ENCODE data around the gene APRT. TPM values are rescaled to one million over a fixed set of nuclear protein-coding genes. Genes with fewer than 3 reads are reported as not detected.

Gene APRT
- total RNA-seq, 2 donors from 2014 or later = 50.6 to 90.4 TPM

GRCh38 chr16:88851616-88852015 is 39.9 kb upstream of the APRT start:
- Histone ChIP-seq H3K27ac (no peak overlapping the region), H3K4me3 (no peak overlapping the region), H3K4me1 (peaks cover 0 to 14% of the 10 kb centered on the region in 2 donors), H3K36me3 (no peaks in the 10 kb centered on the region), H3K9me3 (no peaks in the 10 kb centered on the region), H3K27me3 (no peaks in the 10 kb centered on the region)
- no peak for DNase-seq (ENCODE audit: low spot score)
- TF ChIP-seq, protein P1, sequence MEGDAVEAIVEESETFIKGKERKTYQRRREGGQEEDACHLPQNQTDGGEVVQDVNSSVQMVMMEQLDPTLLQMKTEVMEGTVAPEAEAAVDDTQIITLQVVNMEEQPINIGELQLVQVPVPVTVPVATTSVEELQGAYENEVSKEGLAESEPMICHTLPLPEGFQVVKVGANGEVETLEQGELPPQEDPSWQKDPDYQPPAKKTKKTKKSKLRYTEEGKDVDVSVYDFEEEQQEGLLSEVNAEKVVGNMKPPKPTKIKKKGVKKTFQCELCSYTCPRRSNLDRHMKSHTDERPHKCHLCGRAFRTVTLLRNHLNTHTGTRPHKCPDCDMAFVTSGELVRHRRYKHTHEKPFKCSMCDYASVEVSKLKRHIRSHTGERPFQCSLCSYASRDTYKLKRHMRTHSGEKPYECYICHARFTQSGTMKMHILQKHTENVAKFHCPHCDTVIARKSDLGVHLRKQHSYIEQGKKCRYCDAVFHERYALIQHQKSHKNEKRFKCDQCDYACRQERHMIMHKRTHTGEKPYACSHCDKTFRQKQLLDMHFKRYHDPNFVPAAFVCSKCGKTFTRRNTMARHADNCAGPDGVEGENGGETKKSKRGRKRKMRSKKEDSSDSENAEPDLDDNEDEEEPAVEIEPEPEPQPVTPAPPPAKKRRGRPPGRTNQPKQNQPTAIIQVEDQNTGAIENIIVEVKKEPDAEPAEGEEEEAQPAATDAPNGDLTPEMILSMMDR (IDR thresholded peaks at IDR 0.05) = no peak

DNA sequence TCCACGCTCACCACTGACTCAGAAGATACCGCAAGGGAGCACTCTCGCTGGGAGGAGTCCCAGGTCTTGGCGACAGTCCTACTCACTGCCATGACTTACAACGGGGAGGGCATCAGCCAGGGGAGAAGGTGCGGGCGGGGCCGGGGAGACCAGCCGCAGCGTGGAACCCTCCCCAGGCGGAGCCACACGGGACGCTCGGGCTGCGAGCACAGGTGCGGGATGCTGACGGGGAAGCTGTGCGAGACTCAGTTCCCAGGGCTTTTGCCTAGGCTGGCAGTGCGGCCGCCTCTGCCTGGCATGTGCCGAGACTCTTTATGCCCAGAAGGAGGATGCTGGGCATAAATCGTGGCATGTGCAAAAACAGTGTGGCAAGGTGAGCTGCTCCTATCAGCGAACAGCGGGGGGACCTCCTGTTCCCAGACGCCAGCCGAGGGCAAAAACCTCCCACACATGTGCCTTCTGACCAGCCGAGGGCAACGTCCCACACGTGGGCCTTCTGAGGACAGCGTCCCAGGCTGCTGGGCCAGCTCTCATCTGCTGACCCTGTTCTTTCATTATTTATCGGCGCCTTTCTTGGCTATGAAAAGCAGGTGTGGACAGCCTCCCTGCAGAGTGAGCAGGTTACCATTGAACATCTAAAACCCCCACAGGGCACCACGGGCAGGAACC is 38.9 kb upstream of the APRT start:
- DNase-seq (ENCODE audit: low spot score) = no peak
- H3K36me3 ChIP-seq = no peaks in the 10 kb centered on the region
- TF ChIP-seq, protein P1 (IDR thresholded peaks at IDR 0.05) = no peak
- H3K9me3 ChIP-seq = no peaks in the 10 kb centered on the region
- peaks cover 0 to 7% of the 10 kb centered on the region in 2 donors for H3K4me1 ChIP-seq
- no peak overlapping the region for H3K27ac ChIP-seq
- H3K4me3 ChIP-seq = no peak overlapping the region
- no peaks in the 10 kb centered on the region for H3K27me3 ChIP-seq

GRCh38 chr16:88848557-88848956 is 36.8 kb upstream of the APRT start:
- TF ChIP-seq, protein P1 (IDR thresholded peaks at IDR 0.05) = no peak
- H3K4me1 ChIP-seq = no peaks in the 10 kb centered on the region
- DNase-seq (ENCODE audit: low spot score) = no peak

GRCh38 chr16:88847654-88848053 is 35.9 kb upstream of the APRT start:
- H3K4me1 ChIP-seq = no peaks in the 10 kb centered on the region
- H3K27ac ChIP-seq = no peak overlapping the region
- no peak for DNase-seq (ENCODE audit: low spot score)
- H3K27me3 ChIP-seq = no peaks in the 10 kb centered on the region
- TF ChIP-seq, protein P1 (IDR thresholded peaks at IDR 0.05) = no peak
- no peaks in the 10 kb centered on the region for H3K36me3 ChIP-seq
- no peaks in the 10 kb centered on the region for H3K9me3 ChIP-seq
- H3K4me3 ChIP-seq = no peak overlapping the region

More at GRCh38 chr16:88848557-88848956, 36.8 kb upstream of the APRT start:
- H3K4me3 ChIP-seq = no peak overlapping the region
- H3K27me3 ChIP-seq = no peaks in the 10 kb centered on the region
- H3K9me3 ChIP-seq = no peaks in the 10 kb centered on the region
- no peak overlapping the region for H3K27ac ChIP-seq
- H3K36me3 ChIP-seq = no peaks in the 10 kb centered on the region

DNA sequence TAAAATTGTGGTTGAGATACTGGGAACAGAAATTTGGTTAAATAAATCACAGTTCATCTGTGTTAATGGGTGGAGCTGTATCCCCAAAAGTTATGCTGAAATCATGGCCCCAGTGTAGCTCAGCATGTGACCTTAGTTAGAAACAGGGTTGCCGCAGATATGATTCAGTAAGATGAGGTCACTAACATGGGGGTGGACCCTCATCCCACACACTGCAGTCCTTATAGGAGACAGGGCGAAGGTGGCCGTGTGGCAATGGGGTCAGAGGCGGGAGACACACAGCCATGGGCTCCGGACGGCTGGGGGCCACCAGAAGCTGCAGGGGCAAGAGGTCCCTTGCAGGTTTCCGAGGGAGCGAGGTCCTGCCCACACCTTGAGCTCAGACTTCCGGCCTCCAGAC is 34.4 kb upstream of the APRT start:
- peaks cover 12% of the 10 kb centered on the region for H3K36me3 ChIP-seq
- H3K27ac ChIP-seq = no peak overlapping the region
- H3K4me1 ChIP-seq = no peaks in the 10 kb centered on the region

More for the DNA sequence above, 34.4 kb upstream of the APRT start:
- DNase-seq (ENCODE audit: low spot score) = no peak
- Histone ChIP-seq H3K4me3 (no peak overlapping the region), H3K27me3 (no peaks in the 10 kb centered on the region), H3K9me3 (no peaks in the 10 kb centered on the region)
- TF ChIP-seq, protein P1 (IDR thresholded peaks at IDR 0.05) = no peak

Data from right atrium auricular region (tissue), 2 donors.